ENCODE results near the gene ASPSCR1.

The ASPSCR1 gene

GRCh38 chr17:82047914-82048570 lies 70.6 kb downstream of the ASPSCR1 start:
- H3K4me3 ChIP-seq (ENCODE audit: severe bottlenecking): no peak overlapping the region
- no peak for ATAC-seq (ENCODE audit: low read depth)
- H3K36me3 ChIP-seq (ENCODE audit: low read depth): peaks cover 41% of the 10 kb centered on the region
- no peaks in the 10 kb centered on the region for H3K27me3 ChIP-seq (ENCODE audit: insufficient read depth, poor library complexity, severe bottlenecking)
- TF ChIP-seq, protein P1, sequence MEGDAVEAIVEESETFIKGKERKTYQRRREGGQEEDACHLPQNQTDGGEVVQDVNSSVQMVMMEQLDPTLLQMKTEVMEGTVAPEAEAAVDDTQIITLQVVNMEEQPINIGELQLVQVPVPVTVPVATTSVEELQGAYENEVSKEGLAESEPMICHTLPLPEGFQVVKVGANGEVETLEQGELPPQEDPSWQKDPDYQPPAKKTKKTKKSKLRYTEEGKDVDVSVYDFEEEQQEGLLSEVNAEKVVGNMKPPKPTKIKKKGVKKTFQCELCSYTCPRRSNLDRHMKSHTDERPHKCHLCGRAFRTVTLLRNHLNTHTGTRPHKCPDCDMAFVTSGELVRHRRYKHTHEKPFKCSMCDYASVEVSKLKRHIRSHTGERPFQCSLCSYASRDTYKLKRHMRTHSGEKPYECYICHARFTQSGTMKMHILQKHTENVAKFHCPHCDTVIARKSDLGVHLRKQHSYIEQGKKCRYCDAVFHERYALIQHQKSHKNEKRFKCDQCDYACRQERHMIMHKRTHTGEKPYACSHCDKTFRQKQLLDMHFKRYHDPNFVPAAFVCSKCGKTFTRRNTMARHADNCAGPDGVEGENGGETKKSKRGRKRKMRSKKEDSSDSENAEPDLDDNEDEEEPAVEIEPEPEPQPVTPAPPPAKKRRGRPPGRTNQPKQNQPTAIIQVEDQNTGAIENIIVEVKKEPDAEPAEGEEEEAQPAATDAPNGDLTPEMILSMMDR (IDR thresholded peaks at IDR 0.05; ENCODE audit: poor library complexity, severe bottlenecking): no peak
- H3K9me3 ChIP-seq (ENCODE audit: severe bottlenecking): no peaks in the 10 kb centered on the region
- no peak overlapping the region for H3K27ac ChIP-seq (ENCODE audit: poor library complexity, severe bottlenecking)
- no peak for DNase-seq (ENCODE audit: low spot score)
- H3K4me1 ChIP-seq (ENCODE audit: insufficient read depth, poor library complexity, severe bottlenecking): peaks cover 4% of the 10 kb centered on the region

- Histone ChIP-seq H3K4me3 (ENCODE audit: severe bottlenecking) (no peak overlapping the region), H3K9me3 (ENCODE audit: severe bottlenecking) (no peaks in the 10 kb centered on the region), H3K27me3 (ENCODE audit: insufficient read depth, poor library complexity, severe bottlenecking) (no peaks in the 10 kb centered on the region), H3K4me1 (ENCODE audit: insufficient read depth, poor library complexity, severe bottlenecking) (peaks cover 5% of the 10 kb centered on the region), H3K27ac (ENCODE audit: poor library complexity, severe bottlenecking) (no peak overlapping the region), H3K36me3 (ENCODE audit: low read depth) (peaks cover 45% of the 10 kb centered on the region)
- DNase-seq (ENCODE audit: low spot score): no peak
- ATAC-seq (ENCODE audit: low read depth): no peak
- TF ChIP-seq, protein P1 (IDR thresholded peaks at IDR 0.05; ENCODE audit: poor library complexity, severe bottlenecking): no peak
These were observed 71.1 kb downstream of the ASPSCR1 start for GRCh38 chr17:82048571-82048971.

- H3K36me3 ChIP-seq (ENCODE audit: low read depth): peaks cover 50% of the 10 kb centered on the region
- H3K27me3 ChIP-seq (ENCODE audit: insufficient read depth, poor library complexity, severe bottlenecking): no peaks in the 10 kb centered on the region
These were observed 71.7 kb downstream of the ASPSCR1 start for GRCh38 chr17:82049106-82049505.

DNA sequence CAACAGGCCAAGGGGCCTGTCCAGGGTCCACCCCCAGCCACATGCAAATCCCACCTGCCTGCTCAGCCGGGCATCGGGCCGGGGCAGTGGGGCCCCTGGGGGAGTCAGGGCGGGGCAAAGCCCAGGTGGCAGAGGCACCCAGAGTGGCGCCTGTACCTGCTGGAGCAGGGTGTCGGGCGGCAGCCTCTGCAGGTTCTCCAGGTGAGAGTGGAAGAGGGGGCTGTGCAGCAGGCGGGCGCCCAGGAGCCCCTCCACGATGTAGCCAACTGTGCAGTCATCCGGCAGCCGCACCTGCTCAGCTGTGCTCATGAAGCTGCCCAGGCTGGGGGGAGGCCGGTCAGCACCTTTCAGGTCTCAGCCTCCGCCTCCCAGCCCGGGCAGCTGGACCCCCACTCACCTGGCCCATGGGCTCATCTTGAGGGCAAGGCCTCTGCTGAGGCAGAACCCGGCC lies 72.1 kb downstream of the ASPSCR1 start:
- H3K36me3 ChIP-seq (ENCODE audit: low read depth): peaks cover 54% of the 10 kb centered on the region
- no peaks in the 10 kb centered on the region for H3K9me3 ChIP-seq (ENCODE audit: severe bottlenecking)
- H3K4me3 ChIP-seq (ENCODE audit: severe bottlenecking): no peak overlapping the region
- DNase-seq (ENCODE audit: low spot score): no peak
- peaks cover 5% of the 10 kb centered on the region for H3K4me1 ChIP-seq (ENCODE audit: insufficient read depth, poor library complexity, severe bottlenecking)
- ATAC-seq (ENCODE audit: low read depth): no peak
- TF ChIP-seq, protein P1 (IDR thresholded peaks at IDR 0.05; ENCODE audit: poor library complexity, severe bottlenecking): no peak
- no peaks in the 10 kb centered on the region for H3K27me3 ChIP-seq (ENCODE audit: insufficient read depth, poor library complexity, severe bottlenecking)
- no peak overlapping the region for H3K27ac ChIP-seq (ENCODE audit: poor library complexity, severe bottlenecking)

More at GRCh38 chr17:82049106-82049505, 71.7 kb downstream of the ASPSCR1 start:
- H3K4me1 ChIP-seq (ENCODE audit: insufficient read depth, poor library complexity, severe bottlenecking): peaks cover 5% of the 10 kb centered on the region
- ATAC-seq (ENCODE audit: low read depth): no peak
- no peak overlapping the region for H3K27ac ChIP-seq (ENCODE audit: poor library complexity, severe bottlenecking)
- TF ChIP-seq, protein P1 (IDR thresholded peaks at IDR 0.05; ENCODE audit: poor library complexity, severe bottlenecking): no peak
- no peak for DNase-seq (ENCODE audit: low spot score)
- no peaks in the 10 kb centered on the region for H3K9me3 ChIP-seq (ENCODE audit: severe bottlenecking)
- no peak overlapping the region for H3K4me3 ChIP-seq (ENCODE audit: severe bottlenecking)

DNA sequence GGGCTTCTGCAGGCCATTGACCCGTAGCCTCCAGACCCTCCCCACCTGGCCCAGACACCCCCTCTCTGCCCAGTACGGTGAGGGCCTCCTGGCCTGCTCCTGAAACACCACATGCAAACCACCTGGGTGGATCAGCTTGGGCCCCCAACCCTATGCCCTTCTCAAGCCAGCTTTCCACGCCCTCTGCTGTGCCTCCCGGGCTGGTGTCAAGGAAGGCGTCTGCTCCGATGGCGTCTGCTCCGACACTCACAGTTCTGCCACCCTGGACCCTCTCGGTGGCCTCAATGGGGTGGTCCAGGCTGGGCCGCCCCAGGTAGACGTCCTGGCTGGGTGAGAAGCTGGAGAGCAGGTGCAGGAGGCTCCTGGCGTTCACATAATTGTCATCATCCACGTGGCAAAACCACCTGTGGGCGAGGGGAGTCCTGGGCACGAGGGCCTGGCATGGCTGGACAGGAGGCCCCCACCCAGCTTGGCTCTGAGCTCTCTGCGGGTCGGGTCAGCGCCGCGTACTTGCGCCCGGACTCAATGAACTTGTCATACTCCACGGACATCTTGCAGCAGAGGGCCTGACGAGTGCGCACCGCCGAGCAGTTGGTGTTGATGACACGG lies 72.8 kb downstream of the ASPSCR1 start:
- H3K27ac ChIP-seq (ENCODE audit: poor library complexity, severe bottlenecking): peak overlapping the region; percentile 49
- H3K27me3 ChIP-seq (ENCODE audit: insufficient read depth, poor library complexity, severe bottlenecking): no peaks in the 10 kb centered on the region
- DNase-seq (ENCODE audit: low spot score) (no peak), ATAC-seq (ENCODE audit: low read depth) (no peak)
- H3K4me1 ChIP-seq (ENCODE audit: insufficient read depth, poor library complexity, severe bottlenecking): peaks cover 5% of the 10 kb centered on the region
- TF ChIP-seq, protein P1 (IDR thresholded peaks at IDR 0.05; ENCODE audit: poor library complexity, severe bottlenecking): no peak
- H3K9me3 ChIP-seq (ENCODE audit: severe bottlenecking): no peaks in the 10 kb centered on the region
- peak overlapping the region; percentile 99 for H3K4me3 ChIP-seq (ENCODE audit: severe bottlenecking)
- peaks cover 62% of the 10 kb centered on the region for H3K36me3 ChIP-seq (ENCODE audit: low read depth)
